ENCODE data around the gene SP140. TPM values are rescaled to one million over a fixed set of nuclear protein-coding genes. Genes with fewer than 3 reads are reported as not detected.

SP140 gene
- total and polyA plus RNA-seq, 2 of the 8 experiments (the other 6 are each of a cell fraction or from before 2014, with no cell fraction given), result 0.23 to 1.3 TPM

DNA sequence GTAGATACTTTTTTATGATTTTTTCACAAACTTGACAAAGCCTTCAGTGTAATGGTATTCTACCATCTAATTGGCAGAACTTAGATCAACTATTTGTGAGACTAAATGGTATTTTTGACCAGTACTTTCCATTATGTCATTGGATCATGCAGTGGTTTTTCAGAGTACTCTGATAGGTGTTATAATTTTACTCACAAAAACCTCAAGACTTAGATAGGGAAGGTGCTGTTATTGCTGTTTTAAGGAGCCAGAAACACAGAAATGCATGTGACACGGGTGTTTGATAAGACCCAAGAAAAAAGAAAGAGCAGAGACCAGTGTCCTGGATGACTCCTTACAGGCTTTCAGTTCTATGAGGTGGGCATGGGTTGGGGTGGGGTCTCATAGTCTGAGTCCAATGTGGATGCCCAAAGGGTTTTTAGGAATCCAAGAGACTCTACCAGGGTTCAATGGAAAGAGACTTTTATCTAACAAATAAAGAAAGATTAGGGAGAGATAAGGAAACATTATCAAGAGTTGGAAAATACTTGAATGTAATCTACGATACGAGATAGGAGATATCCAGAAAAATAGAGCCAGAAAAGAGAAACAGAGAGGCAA is 31.3 kb downstream of the SP140 start (continued):
- TF ChIP-seq ATF2 (IDR thresholded peaks at IDR 0.05; ENCODE audit: low read length) (no peak), SAP30 (IDR thresholded peaks at IDR 0.05; ENCODE audit: insufficient read depth, insufficient replicate concordance, low read length) (no peak), CHD2 (IDR thresholded peaks at IDR 0.05; ENCODE audit: low read length) (no peak), NANOG (IDR thresholded peaks at IDR 0.05; ENCODE audit: insufficient read depth, low read depth, low read length, poor library complexity, severe bottlenecking) (no peak)
